Large intestine (tissue), 3 donors: ENCODE measurements around the gene PLCG2. TPM values are rescaled to one million over a fixed set of nuclear protein-coding genes. Genes with fewer than 3 reads are reported as not detected.

Experiments used
- DNase-seq, 2 donors: peaks; one replicate each; pipeline versions ENCODE4 v3.0.0 to v3.0.0-alpha.2; 2013
- H3K27ac ChIP-seq: one replicate; pipeline ENCODE4 v1.5.1; 2013; ENCODE audit warnings: low read length
- H3K27me3 ChIP-seq: 2 replicates; pipeline ENCODE4 v1.6.1; 2013; ENCODE audit warnings: low read length; ENCODE audit not compliant: control insufficient read depth, insufficient read depth
- H3K36me3 ChIP-seq: 2 replicates; pipeline ENCODE4 v1.6.1; 2013; ENCODE audit warnings: low read length; ENCODE audit not compliant: control insufficient read depth, insufficient read depth
- H3K4me1 ChIP-seq: one replicate; pipeline ENCODE4 v1.6.1; 2013; ENCODE audit warnings: low read length; ENCODE audit not compliant: control insufficient read depth, insufficient read depth
- H3K4me3 ChIP-seq: one replicate; pipeline ENCODE4 v1.5.1; 2013; ENCODE audit warnings: low read length
- H3K9me3 ChIP-seq: one replicate; pipeline ENCODE4 v1.6.1; 2013; ENCODE audit warnings: mild to moderate bottlenecking, low read depth, low read length, moderate library complexity; ENCODE audit not compliant: control insufficient read depth
- WGBS: methylation state at CpG from one replicate; pipeline ENCODE4 v1.1.5; 2013; ENCODE audit warnings: low lambda C conversion rate; ENCODE audit not compliant: insufficient coverage; 5-methylcytosine and 5-hydroxymethylcytosine counted together
- polyA plus RNA-seq: library from polyadenylated mRNA; unstranded; fragments of 120-200 nt; gene quantifications from one replicate; pipeline ENCODE4 v1.2.1, GENCODE V29; 2013

PLCG2 gene
- polyA plus RNA-seq, 1 donor, result 20.4 TPM

GRCh38 chr16:81992859-81993258 lies 213.8 kb downstream of the PLCG2 start:
- Histone ChIP-seq H3K4me1 (peaks cover 8% of the 10 kb centered on the region), H3K27me3 (no peaks in the 10 kb centered on the region), H3K27ac (no peak overlapping the region), H3K36me3 (peaks cover 9% of the 10 kb centered on the region), H3K9me3 (no peaks in the 10 kb centered on the region), H3K4me3 (no peak overlapping the region)
- DNase-seq, result no peak
- WGBS, result no CpG with 5 or more reads among the region's 3 CpGs

DNA sequence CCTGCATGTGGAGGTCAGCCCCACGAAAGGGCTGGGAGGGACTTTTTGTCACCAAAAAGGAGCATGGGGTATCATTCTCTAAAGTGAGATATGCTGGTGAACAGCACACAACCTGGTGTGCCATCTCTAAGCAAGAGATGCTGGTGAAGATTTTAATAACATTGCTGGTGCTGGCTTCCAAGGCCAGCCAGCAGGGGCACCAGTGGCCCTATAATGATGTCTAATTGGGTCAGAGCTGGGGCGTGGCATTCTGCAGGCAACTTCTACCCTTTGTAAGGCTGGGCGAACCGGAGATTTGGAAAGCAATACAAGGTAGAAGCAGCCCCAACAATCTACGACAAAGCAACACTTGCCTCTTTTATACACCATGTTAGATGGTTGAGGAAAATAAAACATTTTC lies 215.4 kb downstream of the PLCG2 start:
- DNase-seq, result no peak
- no CpG with 5 or more reads among the region's 5 CpGs for WGBS
- Histone ChIP-seq H3K4me1 (peaks cover 8% of the 10 kb centered on the region), H3K27ac (no peak overlapping the region), H3K4me3 (no peak overlapping the region), H3K36me3 (peaks cover 22% of the 10 kb centered on the region), H3K27me3 (no peaks in the 10 kb centered on the region), H3K9me3 (no peaks in the 10 kb centered on the region)

- WGBS, result no CpG with 5 or more reads among the region's 3 CpGs
- no peak overlapping the region for H3K27ac ChIP-seq
Measured at GRCh38 chr16:81995651-81996050, 216.6 kb downstream of the PLCG2 start.

DNA sequence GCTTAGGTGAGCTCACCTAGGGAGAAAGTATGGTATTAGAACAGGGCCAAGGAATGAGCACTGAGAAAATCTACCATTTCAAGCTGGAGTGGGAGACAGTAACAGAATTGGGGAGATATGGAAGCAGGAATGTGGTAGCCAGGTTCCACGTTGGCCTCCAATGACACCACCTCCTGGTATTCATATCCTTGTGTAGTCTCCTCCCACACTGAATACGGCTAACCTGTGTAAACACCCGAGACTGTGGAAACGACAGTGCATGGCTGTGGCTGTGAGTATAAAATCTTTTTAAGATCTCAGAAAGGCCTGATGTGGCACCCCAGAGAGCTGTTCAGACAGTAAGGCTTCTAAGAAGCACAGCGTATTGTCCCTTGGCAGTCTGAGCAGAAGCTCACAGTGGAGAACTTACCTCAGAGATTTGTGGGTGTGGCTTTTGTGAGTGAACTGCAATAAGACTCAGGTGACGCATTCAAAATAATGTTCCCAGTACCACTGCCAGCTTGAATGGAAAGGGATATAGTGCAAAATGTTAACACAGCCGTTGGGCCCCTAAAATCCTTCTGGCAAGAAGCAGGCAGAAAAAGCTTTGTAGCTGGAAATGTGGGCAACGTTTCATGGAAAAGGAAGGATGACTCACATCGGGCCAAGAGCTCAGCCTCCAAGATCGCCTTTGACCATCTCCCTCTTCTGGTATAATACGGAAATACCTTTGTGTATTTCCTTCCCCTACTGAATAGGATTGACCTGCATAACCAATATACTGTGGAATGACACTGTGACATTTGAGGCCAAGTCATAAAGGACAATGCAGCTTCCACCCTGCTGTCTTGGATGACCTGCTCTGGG lies 217.8 kb downstream of the PLCG2 start:
- Histone ChIP-seq H3K4me1 (peaks cover 4% of the 10 kb centered on the region), H3K27ac (peak overlapping the region; percentile 55), H3K27me3 (no peaks in the 10 kb centered on the region), H3K4me3 (no peak overlapping the region), H3K36me3 (peaks cover 32% of the 10 kb centered on the region), H3K9me3 (no peaks in the 10 kb centered on the region)
- WGBS, result no CpG with 5 or more reads among the region's 11 CpGs
- peak; percentile 25 to 40 for DNase-seq

More at GRCh38 chr16:81995651-81996050, 216.6 kb downstream of the PLCG2 start:
- Histone ChIP-seq H3K9me3 (no peaks in the 10 kb centered on the region), H3K27me3 (no peaks in the 10 kb centered on the region), H3K4me1 (peaks cover 4% of the 10 kb centered on the region), H3K4me3 (no peak overlapping the region), H3K36me3 (peaks cover 30% of the 10 kb centered on the region)
- DNase-seq, result no peak

GRCh38 chr16:81997738-81998137 lies 218.6 kb downstream of the PLCG2 start:
- Histone ChIP-seq H3K36me3 (peaks cover 38% of the 10 kb centered on the region), H3K27me3 (no peaks in the 10 kb centered on the region), H3K27ac (no peak overlapping the region), H3K4me1 (peaks cover 4% of the 10 kb centered on the region), H3K4me3 (no peak overlapping the region), H3K9me3 (no peaks in the 10 kb centered on the region)
- DNase-seq, result peak in 1 of 2 donors; percentile 40
- WGBS, result no CpG with 5 or more reads among the region's 2 CpGs

GRCh38 chr16:82002831-82003230 lies 223.7 kb downstream of the PLCG2 start:
- no peaks in the 10 kb centered on the region for H3K9me3 ChIP-seq
- peaks cover 43% of the 10 kb centered on the region for H3K36me3 ChIP-seq
- 90% methylated on average over 2 of the region's 3 CpGs for WGBS
- DNase-seq, result no peak
- H3K27ac ChIP-seq, result no peak overlapping the region
- peaks cover 13% of the 10 kb centered on the region for H3K4me1 ChIP-seq
- H3K27me3 ChIP-seq, result no peaks in the 10 kb centered on the region
- no peak overlapping the region for H3K4me3 ChIP-seq

- no peak for DNase-seq
- Histone ChIP-seq H3K4me3 (no peak overlapping the region), H3K27ac (peak overlapping the region; percentile 48), H3K27me3 (no peaks in the 10 kb centered on the region), H3K4me1 (peaks cover 13% of the 10 kb centered on the region), H3K9me3 (no peaks in the 10 kb centered on the region), H3K36me3 (peaks cover 31% of the 10 kb centered on the region)
- 100% methylated on average over 1 of the region's 5 CpGs for WGBS
Measured at GRCh38 chr16:82004601-82005000, 225.5 kb downstream of the PLCG2 start.

GRCh38 chr16:82005027-82005830 lies 226.1 kb downstream of the PLCG2 start:
- H3K27me3 ChIP-seq, result no peaks in the 10 kb centered on the region
- H3K4me1 ChIP-seq, result peaks cover 13% of the 10 kb centered on the region
- H3K36me3 ChIP-seq, result peaks cover 25% of the 10 kb centered on the region
- no CpG with 5 or more reads among the region's 6 CpGs for WGBS
- H3K9me3 ChIP-seq, result no peaks in the 10 kb centered on the region
- H3K27ac ChIP-seq, result peak overlapping the region; percentile 48
- no peak for DNase-seq
- no peak overlapping the region for H3K4me3 ChIP-seq

GRCh38 chr16:82006036-82006435 lies 226.9 kb downstream of the PLCG2 start:
- Histone ChIP-seq H3K27me3 (no peaks in the 10 kb centered on the region), H3K4me3 (no peak overlapping the region), H3K4me1 (peaks cover 13% of the 10 kb centered on the region), H3K36me3 (peaks cover 24% of the 10 kb centered on the region), H3K27ac (peak overlapping the region; percentile 48), H3K9me3 (no peaks in the 10 kb centered on the region)
- 39% methylated on average over 4 of the region's 5 CpGs for WGBS
- DNase-seq, result peak; percentile 46 to 76

GRCh38 chr16:82007189-82007588 lies 228.1 kb downstream of the PLCG2 start:
- H3K4me3 ChIP-seq, result no peak overlapping the region
- peak overlapping the region; percentile 31 for H3K27ac ChIP-seq
- no peak for DNase-seq
- H3K27me3 ChIP-seq, result no peaks in the 10 kb centered on the region
- H3K4me1 ChIP-seq, result peaks cover 13% of the 10 kb centered on the region
- 20% methylated on average over 1 of the region's 2 CpGs for WGBS
- no peaks in the 10 kb centered on the region for H3K9me3 ChIP-seq
- peaks cover 20% of the 10 kb centered on the region for H3K36me3 ChIP-seq
